ENCODE data around the gene NPAP1.
"Not testable (repeated sequence)": the region's sequence is repeated elsewhere in the genome, so short reads cannot be mapped to it uniquely, and the experiment has no call there.

Gene NPAP1, protein sequence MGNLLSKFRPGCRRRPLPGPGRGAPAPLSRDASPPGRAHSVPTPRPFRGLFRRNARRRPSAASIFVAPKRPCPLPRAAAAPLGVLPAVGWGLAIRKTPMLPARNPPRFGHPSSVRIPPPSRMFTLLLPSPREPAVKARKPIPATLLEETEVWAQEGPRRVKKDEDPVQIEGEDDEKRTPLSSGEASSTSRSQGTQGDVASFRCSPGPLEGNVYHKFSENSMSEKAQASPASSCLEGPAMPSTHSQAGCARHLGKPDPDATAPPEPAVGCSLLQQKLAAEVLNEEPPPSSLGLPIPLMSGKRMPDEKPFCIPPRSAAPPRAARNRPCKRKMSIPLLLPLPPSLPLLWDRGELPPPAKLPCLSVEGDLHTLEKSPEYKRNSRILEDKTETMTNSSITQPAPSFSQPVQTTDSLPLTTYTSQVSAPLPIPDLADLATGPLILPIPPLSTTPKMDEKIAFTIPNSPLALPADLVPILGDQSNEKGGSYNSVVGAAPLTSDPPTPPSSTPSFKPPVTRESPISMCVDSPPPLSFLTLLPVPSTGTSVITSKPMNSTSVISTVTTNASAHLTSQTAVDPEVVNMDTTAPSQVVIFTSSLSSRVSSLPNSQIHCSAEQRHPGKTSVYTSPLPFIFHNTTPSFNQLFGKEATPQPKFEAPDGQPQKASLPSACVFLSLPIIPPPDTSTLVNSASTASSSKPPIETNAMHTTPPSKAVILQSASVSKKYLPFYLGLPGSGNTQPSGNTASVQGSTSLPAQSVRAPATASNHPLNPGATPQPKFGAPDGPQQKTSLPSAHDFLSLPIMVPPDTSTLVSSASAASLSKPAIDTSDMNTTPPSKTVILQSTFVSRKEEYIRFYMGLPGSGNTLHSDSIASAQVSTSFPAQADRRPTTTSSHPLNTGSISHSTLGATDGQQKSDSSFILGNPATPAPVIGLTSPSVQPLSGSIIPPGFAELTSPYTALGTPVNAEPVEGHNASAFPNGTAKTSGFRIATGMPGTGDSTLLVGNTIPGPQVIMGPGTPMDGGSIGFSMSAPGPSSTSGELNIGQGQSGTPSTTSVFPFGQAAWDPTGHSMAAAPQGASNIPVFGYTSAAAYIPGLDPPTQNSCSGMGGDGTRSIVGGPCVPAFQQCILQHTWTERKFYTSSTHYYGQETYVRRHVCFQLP

DNA sequence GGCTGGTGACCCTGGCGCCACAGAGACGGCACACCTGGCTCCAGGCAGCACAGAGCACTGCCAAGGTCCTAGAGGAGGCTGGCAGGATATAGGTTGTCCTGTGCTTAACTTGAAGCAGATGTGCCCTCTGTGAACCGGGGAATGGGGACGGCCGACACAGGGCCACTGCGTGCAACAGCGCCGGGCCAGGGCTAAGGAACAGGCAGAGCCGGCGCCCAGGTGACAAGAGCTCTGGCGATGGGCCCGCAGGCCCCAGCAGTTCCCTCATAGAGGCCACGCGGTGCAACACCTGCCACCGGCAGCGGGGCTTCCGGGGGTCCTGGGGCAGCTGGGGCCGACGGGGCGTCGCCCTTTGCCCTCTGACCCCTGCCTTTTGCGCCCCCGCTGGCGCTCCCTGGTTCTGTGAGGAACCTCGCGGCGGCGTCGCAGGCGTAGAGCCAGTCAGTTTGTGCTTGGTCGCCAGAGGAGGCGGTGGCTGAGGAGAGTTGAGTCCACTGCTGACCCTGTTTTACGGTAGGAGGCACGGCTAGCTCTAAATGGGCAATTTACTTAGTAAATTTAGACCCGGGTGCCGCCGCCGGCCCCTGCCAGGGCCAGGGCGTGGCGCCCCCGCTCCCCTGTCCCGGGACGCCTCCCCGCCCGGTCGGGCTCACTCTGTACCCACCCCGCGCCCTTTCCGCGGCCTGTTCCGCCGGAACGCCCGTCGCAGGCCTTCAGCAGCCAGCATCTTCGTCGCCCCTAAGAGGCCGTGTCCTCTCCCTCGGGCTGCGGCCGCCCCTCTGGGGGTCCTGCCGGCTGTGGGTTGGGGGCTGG is at the start of gene NPAP1:
NPAP1 (plus strand) TSS at position 444 of the 813 bp plus-strand sequence; CDS start at position 537, 93 bp downstream.
- FAIRE-seq: no peak

DNA sequence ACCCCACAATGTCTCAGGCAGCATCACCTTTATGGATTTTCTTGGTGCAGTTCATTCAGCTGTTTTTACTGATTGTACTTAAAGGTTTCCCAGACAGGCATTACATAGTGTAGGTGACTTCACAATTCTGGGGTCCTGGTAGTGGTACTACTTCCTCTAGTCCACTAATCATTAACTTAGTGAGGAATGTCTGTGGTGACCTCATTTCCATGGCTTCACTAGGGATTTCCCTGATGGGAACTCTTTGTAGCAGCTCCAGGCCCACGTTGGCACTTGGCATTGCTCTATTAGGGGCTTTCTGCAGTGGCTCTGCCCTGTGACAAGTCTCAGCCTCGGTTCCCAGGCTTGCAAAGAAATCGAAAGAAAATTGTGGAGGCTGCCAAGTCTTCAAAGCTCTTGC is 48.1 kb upstream of the NPAP1 start:
- FAIRE-seq: no peak

DNA sequence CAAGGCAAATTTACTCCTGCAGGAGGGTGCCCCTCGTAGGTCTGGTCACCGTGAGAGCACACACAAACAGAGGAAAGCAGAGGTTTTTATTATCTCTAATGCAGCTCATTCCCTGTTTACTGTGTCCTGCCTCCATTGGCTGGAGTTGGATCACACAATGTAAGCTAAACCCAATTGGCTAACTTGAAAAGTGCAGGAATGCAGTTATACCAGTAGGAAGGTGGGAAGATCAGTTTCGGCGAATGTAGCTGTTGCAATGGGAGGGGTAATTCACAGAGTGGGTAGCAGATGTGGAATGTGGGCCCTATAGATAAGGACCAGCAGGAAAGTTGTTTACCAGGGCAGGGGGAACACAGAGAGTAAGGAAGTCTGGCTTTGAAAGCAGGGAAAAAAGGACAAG is 42.5 kb upstream of the NPAP1 start:
- FAIRE-seq: no peak

DNA sequence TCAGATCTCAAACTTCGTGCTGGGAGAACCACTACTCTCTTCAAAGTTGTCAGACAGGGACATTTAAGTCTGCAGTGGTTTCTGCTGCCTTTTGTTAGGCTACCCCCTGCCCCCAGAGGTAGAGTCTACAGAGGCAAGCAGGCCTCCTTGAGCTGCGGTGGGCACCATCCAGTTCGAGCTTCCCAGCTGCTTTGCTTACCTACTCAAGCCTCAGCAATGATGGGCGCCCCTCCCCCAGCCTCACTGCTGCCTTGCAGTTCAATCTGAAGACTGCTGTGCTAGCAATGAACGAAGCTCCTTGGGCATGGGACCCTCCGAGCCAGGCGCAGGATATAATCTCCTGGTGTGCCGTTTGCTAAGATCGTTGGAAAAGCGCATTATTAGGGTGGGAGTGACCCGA is 36.2 kb upstream of the NPAP1 start:
- FAIRE-seq: not testable (repeated sequence)

DNA sequence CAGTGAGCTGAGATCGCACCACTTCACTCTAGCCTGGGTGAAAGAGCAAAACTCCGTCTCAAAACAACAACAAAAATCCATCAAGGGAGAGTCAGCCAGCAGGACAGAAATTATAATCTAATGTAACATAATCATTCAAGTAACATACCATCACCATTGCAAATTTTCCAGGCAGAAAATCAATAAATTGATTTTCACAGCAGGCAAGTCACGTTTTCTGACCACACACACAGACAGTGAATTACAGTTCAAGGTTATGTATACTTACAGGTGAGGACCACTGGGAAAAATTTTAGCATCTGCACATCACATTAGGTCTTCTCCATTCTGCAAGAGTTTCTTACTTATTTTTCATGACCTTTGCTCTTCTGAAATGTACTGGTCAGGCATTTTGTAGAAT is 29.9 kb upstream of the NPAP1 start:
- FAIRE-seq: no peak

DNA sequence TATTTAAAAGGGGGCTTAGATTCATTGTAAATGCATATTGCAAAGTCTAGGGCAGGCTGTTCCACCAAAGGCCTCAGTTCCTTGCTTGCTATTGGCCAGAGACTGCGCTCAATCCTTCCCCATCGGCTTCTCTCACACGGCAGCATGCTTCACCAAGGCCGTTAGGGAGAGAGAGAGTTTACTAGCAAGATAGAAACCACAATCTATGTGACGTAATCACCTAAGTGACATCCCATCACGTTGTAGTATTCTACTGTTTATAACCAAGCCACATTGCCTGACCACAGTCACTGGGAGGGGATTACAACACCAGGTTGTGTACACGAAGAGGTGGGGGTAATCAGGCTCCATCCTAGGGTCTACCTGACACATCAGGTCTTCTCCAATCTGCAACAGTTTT is 16.0 kb upstream of the NPAP1 start:
- FAIRE-seq: no peak

DNA sequence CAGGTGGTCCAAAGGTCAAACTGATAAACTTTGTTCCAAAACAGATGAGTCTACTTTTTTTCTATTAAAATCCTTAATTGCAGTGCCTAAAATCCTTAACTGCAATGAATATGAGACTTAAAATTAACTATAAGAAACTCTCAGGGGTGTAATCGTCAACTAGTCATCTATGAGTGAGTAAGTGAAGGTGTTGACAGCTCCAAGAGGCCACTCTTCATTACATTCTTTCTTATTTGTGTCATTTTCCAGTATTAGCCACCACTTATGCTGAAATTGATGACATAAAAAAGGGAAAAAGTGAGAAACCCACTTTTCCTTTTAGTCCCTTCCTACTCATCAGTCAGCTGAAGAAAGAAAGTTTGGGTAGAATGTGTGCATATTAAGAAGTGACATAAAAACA is 12.6 kb upstream of the NPAP1 start:
- no peak for FAIRE-seq

DNA sequence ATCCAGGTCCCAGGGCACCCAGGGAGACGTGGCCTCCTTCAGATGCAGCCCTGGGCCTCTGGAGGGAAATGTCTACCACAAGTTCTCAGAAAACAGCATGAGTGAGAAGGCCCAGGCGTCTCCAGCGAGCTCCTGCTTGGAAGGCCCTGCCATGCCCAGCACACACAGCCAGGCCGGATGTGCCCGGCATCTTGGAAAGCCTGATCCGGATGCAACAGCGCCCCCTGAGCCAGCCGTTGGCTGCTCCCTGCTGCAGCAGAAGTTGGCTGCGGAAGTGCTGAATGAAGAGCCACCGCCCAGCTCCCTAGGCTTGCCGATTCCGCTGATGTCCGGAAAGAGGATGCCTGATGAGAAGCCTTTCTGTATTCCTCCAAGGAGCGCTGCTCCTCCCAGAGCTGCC is 856 bp downstream of the NPAP1 start:
- no peak for FAIRE-seq

DNA sequence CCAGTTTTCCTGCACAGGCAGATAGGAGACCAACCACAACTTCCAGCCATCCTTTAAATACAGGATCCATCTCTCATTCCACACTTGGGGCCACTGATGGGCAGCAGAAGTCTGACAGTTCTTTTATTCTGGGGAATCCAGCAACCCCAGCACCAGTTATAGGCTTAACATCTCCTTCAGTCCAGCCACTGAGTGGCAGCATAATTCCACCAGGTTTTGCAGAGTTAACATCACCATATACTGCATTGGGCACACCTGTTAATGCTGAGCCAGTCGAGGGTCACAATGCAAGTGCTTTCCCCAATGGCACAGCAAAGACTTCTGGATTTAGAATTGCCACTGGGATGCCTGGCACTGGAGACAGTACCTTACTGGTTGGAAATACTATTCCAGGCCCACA is 2.9 kb downstream of the NPAP1 start:
- FAIRE-seq: no peak

DNA sequence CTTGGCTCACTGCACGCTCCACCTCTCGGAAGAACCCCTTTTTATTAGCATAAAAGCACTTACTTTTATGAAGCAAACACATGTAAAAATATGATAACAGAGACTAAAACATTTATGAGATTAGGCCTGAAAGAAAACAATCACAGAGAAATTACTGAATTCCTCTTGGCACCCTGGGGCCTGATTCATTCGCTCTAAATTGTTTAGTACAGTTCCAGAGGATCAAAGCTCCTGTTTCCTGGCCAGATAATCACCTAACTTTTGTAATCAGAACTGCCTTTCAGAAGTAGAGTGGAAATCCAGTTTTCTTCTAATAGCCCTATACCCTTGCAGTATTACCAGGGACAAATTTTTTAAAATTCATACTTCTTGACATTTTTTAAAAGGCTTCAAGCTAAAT is 6.4 kb downstream of the NPAP1 start:
- FAIRE-seq: peak; percentile 48

DNA sequence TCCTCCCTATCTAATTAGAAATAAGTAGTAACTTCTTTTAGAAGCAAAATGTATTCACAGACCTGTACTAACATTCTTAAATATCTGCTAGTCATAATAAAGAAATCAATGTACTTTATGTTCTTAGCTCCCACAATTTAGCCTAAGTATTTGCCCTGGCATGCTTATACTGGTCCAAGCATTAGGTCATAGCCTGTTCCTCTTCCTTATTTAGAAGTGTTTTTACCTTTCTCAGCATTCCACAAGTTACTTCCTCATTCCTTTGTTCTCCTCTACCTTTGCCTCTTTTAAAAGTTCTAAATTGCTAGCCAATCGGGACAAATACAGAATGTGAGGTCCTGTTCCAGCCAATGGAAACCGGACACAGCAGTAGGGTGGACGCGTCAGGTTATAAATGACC is 7.3 kb downstream of the NPAP1 start:
- FAIRE-seq: not testable (repeated sequence)

DNA sequence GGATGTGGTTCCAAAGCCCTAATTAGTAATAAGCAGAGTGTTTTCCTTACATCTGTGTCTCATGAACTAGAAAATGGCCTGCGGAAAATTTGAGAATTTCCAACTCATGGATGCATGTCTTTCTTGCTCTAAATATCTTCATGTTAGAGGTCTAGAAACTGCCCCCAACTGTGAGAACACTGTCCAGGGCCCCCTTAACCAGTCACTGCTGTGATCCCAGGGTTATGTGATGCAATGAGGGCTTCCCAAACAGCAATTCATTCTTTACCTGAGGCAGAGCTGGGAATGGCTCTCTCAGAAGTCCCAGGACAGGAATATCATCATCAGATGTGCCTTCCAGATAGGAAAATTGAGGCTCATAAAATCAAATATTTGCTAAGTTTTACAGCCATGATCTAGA is 8.2 kb downstream of the NPAP1 start:
- no peak for FAIRE-seq

DNA sequence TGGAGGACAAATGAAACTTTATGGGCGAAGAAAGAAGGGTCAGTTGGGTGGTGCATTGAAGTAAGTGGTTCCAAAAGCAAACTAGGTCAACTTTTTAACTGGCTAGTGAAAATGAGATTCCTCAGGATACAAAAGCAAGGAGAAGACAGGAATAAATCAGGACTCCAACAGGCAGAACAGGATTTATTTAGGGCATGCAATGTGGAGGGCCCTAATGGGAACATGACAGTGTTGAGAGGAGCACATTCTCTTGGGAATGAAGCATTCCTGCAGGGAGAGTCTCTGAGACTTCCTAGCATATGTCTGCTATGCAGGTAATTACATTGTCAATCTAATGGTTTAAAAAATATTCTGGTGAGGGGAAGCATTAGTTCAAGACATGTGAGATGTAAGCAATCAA is 8.7 kb downstream of the NPAP1 start:
- FAIRE-seq: no peak

DNA sequence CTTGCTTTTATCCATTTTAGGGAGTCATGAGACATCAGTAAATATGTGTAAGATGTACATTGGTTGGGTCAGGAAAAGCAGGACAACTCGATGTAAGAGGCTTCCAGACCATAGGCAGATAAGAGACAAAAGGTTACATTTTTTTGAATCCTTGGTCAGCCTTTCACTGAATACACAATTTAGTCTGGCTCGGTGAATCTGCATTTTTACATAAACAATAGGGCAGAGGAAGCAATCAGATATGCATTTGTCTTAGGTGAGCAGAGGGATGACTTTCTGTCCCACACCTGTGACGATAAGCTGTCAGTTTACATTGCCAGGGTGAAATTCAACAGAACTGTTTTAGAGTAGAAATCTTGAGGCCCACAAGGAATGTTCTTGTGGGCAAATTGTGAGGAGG is 20.6 kb downstream of the NPAP1 start:
- FAIRE-seq: no peak

DNA sequence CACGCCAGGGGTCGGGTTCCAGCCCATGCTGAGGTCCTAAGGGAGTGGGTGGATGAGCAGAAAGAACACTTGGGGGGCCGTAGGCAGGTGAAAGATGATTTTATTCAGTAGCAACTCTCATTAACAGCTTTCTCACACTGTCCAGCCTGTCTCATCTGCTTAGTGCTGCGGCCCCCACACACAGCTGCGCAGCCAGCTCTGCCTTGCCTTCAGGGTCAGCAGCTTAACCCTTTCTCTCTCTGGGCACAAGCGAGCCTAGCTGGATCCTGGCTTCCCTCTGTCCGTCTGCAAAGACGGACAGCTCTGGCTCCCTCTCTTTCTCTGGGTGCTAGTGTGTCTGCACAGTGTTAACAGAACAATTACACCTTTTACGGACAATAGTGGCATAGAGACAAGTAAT is 21.3 kb downstream of the NPAP1 start:
- FAIRE-seq: no peak

DNA sequence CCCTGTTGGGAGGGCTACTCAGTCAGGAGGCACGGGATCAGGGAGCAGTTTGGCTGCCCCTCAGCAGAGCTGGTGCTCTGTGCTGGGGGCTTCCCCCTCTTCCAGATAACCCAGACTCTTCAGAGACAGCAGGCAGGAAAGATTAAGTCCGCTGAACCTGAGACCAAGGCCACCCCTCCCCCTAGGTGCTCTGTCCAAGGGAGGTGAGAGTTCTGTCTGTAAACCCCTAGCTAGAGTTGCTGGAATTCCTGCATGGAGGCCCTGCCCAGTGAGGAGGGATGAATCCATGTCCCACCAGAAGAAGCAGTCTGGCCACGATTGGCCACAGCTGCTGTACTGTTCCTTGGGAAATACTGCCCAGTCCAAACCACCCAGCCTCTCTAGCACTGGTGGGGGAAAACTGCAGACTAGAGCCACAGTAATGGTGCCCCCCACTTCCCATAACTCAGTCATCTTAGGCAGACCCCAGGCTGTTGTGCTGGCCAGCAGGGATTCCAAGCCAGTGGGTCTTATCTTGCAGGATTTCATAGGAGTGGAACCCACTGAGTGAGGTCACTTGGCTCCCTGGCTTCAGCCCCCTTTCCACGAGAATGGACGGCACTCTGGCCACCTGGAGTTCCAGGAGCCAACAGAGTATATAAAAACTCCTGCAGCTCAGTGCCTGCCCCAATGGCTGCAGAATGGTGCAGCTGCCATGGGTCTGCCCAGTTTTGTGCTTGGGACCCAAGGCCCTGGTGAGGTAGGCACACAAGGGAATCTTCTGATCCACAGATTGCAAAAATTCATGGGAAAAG is 42.9 kb downstream of the NPAP1 start:
- FAIRE-seq: no peak

DNA sequence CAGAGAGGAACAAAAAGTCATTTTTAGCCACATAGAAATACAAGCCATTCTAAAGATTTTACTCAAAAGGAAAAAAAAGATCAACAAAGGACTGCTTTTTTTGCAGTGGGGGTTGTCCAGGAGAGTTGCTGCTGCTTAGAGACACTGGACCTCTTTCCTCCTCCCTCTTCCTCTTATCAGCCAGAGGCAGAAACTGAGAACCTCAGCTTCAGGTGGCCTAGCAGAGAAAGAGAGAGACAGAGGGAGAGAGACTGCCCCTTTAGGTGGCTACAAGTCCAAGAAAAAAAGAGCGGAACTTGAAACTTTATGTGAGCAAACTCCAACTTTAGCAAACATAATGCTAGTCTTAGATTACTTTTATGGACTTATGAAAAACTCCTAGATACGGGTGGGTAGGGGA is 54.2 kb downstream of the NPAP1 start:
- FAIRE-seq: no peak

All from endometrium (tissue), 2 donors.